ENCODE results near the gene TMEM127. TPM values are rescaled to one million over a fixed set of nuclear protein-coding genes. Genes with fewer than 3 reads are reported as not detected.
"Not testable (repeated sequence)": the region's sequence is repeated elsewhere in the genome, so short reads cannot be mapped to it uniquely, and the experiment has no call there.

Gene TMEM127
- total RNA-seq, 1 donor from 2014 or later: 41.1 TPM

DNA sequence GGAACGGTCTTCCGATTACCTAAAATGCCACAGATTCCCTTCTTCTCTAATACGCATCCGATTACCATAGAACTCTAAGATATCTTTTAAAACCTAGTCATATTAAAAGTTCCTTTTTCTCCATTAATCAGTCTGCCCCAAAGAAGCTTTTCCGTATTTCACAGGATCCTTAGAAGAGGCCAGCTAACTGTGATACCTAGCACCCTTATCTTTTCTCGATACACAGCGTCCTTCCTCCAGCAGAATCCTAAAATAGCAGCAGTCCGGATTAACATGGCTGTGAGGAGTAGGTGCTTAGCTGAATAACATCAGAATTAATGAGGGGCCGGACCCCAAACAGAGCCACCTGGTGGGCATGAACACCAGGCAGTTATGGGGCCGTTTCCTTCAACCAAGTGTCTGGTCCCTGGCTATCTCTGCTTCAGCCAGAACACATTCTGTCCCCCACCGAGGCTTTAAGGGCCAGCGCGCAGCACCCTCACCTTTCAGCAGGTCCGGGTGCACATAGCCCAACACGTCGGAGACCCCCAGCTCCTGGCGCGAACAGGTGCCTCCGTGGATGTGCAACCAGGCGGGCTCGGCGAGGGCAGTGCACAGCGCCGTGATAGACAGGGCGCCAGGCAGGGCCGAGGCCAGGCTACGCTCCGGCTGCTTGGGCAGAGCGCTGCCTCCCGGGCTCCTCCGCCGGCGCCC lies 995 bp downstream of the TMEM127 start:
- intact Hi-C loops (cut with micrococcal nuclease): loop anchor here (5.0 kb wide), 3 partner anchors 57 to 372 kb away; partner anchors contain the start of genes ANKRD36C and KANSL3

DNA sequence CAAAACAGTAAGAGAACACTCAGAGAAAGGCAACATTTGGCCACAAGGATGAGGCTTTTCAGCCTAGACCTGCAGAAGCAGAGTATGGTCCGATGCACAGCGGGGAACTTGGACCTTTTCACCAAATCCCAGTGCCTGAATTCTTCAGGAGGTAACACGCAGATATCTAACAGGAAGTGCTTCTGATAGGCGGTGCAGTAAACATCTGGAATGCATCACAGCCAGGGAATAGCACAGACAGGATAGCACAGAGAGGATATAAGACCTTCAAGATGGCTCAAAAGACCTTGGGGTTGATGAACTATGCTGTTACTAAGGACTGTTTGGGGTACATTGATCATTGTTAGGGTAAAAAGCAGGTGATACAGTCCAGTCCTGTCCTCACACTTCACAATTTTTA lies 1.7 kb downstream of the TMEM127 start:
- intact Hi-C loops (cut with micrococcal nuclease): no loop called here

DNA sequence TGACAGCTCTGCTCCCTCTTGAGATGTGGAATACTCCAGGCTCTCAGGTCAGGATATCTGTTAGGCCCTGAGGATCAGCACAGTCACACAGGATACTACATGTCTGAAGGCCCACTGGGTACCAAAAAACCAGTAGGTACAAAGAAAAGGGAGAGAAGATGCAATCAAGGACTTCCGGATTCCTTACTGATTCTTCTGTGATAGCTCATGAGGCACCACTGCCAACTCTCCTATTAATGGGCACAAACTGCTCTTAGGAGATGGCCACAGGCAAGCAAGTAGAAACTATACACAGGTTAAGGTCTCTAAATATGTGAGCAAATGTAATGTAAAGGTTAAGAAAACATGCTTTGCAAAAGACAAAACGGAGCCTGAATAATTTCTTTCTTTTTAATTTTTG lies 3.5 kb downstream of the TMEM127 start:
- intact Hi-C loops (cut with micrococcal nuclease): no loop called here

- intact Hi-C loops (cut with micrococcal nuclease): no loop called here
Observed at GRCh38 chr2:96261328-96262003, 4.3 kb downstream of the TMEM127 start.

- intact Hi-C loops (cut with micrococcal nuclease): no loop called here
Observed at GRCh38 chr2:96260387-96261260, 5.2 kb downstream of the TMEM127 start.

DNA sequence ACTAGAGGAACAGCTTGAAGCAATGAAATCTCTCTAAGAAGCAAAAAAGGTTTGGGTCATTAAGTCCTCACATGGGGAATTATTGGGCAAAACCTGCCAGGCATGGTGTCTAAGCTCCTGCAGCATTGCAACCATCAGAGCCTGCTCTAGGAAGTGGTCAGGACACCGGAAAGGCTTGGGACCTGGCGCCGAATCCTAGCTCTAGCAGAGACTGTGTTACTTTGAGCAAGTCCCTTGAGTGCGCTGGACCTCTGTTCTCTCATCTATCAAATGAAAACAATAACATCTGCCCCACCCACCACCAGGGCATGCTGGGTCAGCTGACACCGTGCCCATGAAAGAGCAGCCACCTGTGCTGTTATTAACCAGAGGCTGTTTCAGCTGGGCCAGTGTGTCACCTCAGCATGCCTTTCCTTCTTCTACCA lies 6.3 kb downstream of the TMEM127 start:
- intact Hi-C loops (cut with micrococcal nuclease): no loop called here

DNA sequence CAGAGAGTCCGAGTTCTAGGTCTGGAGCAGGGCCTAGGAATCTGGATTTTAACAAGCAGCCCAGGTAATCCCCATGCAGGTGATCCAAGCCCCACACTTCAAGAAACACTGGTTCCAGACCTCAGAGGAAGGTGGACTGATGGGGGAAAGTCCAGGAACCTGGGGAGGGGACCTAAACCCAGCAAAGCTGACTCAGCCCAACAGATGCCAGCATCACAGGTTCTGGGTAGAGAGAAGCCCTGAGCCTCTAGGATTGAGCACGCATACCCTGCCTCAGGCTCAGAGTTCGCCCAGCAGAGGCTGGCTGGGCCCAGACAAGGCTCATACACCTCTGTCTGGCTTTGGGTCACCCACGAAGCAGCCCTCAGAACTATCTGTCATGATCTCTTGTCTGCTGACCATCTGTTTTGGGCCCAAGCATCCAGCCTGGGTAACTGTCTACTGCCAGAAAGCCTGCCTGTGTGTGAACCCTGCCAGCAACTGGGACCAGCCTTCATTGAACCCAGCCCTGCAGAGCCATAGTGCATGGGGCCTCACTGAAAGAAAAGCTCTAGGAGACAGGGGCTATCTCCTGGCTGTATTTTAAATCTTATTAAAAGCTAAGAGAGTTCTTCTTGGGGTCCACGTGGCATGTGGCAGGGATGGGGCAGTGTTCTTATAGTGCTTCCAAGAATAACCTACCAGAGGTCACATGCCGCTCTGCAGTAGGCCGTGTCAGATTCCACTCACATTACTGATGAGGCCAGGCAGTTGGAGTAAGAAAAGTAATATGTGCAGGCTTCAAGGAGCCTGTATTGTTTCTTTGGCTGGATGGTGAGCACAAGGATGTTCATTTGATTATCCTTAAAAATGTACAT lies 7.4 kb downstream of the TMEM127 start:
- intact Hi-C loops (cut with micrococcal nuclease): no loop called here

- intact Hi-C loops (cut with micrococcal nuclease): not testable (repeated sequence)
Observed at GRCh38 chr2:96257744-96258143, 8.1 kb downstream of the TMEM127 start.

- intact Hi-C loops (cut with micrococcal nuclease): no loop called here
Observed at GRCh38 chr2:96256611-96257113, 9.1 kb downstream of the TMEM127 start.

DNA sequence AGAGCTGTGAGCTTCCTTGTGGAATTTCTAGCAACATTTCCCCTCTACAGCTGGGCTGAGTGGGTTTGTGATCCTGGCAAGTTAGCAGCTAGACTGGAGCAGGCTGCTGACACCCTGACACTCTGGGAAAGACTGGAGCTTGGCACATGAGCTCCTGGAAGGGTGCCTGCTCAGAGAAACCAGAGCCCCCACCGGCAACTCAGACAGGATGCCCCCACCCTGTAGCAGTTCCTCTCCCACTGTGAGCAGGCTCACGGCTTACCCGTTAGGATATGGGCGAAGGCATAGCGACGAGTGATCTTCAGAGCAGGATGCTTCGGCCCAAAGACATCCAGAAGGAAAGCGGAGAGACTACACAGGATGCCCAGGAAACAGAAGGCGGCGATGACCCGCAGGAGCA lies 11.2 kb downstream of the TMEM127 start:
- intact Hi-C loops (cut with micrococcal nuclease): no loop called here

DNA sequence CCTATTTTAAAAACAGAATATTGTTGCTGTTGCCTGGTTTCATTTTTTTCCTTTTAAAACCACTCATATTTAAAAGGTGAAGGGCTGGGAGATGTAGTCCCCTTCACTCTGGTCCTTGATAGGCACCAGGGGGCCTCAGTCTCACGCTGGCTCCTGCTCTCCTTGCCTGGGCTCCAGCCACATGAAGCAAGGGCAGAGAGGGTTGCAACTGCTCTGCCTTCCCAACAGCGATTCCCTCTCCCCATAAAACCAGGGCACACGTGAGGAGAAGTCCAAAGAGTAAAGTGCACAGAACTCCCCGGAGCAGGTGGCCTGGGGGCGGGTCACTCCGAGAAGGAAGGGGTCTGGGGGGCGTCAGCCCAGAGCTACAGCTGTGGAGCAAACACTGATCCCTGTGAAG lies 12.8 kb downstream of the TMEM127 start:
- intact Hi-C loops (cut with micrococcal nuclease): no loop called here

- intact Hi-C loops (cut with micrococcal nuclease): no loop called here
Observed at GRCh38 chr2:96252526-96252925, 13.3 kb downstream of the TMEM127 start.

- intact Hi-C loops (cut with micrococcal nuclease): no loop called here
Observed at GRCh38 chr2:96251721-96252292, 14.0 kb downstream of the TMEM127 start.

DNA sequence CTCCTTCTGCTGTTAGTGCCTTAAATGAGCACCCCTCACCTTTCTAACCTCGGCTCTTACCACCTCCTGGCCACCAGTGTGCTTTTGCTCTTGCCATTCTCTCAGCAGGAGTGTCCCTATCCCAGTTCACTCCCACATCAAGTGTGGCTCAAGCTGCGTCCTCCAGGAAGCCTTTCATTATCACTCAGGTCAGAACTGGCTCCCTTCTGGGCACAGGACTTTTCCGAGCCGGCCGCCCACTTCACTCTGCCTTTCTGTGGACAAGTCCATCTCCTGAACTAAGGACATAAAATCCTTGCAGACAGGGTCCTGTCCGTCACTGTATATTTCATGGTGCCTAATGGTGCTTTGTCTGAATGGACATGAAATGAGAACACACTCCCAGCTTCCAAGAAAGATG lies 15.6 kb downstream of the TMEM127 start:
- intact Hi-C loops (cut with micrococcal nuclease): no loop called here

GRCh38 chr2:96249654-96250053 lies 16.1 kb downstream of the TMEM127 start:
- intact Hi-C loops (cut with micrococcal nuclease): no loop called here

DNA sequence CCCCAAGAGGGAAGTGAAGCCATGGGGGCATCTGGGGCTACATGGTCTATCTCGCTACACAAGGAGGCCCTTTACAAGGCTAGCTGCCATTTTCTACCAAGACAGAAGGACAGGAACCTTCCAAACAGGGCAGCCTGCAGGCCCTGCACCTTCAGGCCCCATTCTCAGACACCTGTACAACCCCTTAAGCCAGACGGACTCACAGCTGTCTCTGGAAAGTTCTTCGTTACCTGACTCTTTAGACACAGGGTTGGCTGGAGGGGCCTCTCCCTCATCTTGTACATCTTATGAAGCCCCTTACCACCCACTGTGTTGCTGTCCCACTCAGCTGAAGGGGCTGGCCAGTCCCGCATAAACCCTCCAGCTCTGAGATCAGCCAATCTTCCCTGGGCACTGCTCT lies 17.2 kb downstream of the TMEM127 start:
- intact Hi-C loops (cut with micrococcal nuclease): no loop called here

DNA sequence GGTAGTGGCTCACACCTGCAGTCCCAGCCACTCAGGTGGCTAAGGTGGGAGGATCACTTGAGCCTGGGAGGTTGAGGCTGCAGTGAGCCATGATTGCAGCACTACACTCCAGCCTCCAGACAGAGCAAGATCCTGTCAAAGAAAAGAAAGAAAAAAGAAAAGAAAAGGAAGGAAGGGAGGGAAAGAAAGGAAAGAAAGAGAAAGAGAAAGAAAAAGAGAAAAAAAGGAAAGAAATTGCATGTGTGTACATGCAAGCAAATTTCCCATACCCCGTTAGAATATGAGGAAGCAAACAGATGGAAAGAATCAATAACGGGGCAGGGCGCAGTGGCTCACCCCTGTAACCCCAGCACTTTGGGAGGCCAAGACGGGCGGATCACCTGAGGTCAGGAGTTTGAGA lies 17.9 kb downstream of the TMEM127 start:
- intact Hi-C loops (cut with micrococcal nuclease): no loop called here

- intact Hi-C loops (cut with micrococcal nuclease): no loop called here
Observed at GRCh38 chr2:96247009-96247408, 18.8 kb downstream of the TMEM127 start.

- intact Hi-C loops (cut with micrococcal nuclease): no loop called here
Observed at GRCh38 chr2:96245609-96246390, 20.0 kb downstream of the TMEM127 start.

DNA sequence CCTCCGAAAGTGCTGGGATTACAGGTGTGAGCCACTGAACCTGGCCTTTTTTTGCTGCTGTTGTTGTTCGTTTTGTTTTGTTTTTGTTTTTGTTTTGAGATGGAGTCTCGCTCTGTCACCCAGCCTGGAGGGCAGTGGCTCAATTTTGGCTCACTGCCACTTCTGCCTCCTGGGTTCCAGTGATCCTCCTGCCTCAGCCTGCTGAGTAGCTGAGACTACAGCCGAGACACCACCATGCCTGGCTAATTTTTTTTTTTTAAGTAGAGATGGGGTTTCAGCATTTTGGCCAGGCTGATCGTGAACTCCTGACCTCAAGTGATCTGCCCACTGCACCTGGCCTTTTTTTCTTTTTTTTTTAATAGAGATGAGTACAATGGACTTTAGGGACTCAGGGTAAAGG lies 22.0 kb downstream of the TMEM127 start:
- intact Hi-C loops (cut with micrococcal nuclease): no loop called here
